ENCODE results near the gene ANXA9.

Gene ANXA9

DNA sequence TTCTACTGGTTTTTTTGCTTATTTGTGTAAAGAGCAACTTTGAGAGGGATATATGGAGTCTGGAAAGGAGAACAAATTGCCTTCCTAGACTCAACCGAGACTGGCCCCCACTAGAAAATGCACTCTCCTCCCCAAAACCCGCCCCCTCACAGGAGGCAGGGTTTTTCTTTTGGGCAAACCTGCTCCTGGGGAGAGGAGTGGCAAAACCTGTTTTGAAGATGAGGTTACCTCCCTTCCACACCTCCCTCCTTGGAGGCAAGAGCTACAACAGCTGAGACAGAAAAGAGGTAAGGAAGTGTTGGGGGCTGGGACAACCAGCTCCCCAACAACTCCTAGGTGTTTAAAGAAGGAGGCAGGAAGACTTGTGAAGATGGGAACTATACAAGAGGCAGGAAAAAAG is 54.3 kb downstream of the ANXA9 start, which contains the start of gene BNIPL:
BNIPL (plus strand) TSS at position 231 of the 400 bp plus-strand sequence; CDS start at position 371, 140 bp downstream.
- TF ChIP-seq, protein P1, sequence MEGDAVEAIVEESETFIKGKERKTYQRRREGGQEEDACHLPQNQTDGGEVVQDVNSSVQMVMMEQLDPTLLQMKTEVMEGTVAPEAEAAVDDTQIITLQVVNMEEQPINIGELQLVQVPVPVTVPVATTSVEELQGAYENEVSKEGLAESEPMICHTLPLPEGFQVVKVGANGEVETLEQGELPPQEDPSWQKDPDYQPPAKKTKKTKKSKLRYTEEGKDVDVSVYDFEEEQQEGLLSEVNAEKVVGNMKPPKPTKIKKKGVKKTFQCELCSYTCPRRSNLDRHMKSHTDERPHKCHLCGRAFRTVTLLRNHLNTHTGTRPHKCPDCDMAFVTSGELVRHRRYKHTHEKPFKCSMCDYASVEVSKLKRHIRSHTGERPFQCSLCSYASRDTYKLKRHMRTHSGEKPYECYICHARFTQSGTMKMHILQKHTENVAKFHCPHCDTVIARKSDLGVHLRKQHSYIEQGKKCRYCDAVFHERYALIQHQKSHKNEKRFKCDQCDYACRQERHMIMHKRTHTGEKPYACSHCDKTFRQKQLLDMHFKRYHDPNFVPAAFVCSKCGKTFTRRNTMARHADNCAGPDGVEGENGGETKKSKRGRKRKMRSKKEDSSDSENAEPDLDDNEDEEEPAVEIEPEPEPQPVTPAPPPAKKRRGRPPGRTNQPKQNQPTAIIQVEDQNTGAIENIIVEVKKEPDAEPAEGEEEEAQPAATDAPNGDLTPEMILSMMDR (IDR thresholded peaks at IDR 0.05; ENCODE audit: control insufficient read depth, insufficient read depth, low read depth, low read length, missing control alignments): no peak
- H3K4me3 ChIP-seq (ENCODE audit: control insufficient read depth, low read depth, low read length): no peak within 1 kb of the TSS
- DNase-seq (ENCODE audit: low read depth): no peak

DNA sequence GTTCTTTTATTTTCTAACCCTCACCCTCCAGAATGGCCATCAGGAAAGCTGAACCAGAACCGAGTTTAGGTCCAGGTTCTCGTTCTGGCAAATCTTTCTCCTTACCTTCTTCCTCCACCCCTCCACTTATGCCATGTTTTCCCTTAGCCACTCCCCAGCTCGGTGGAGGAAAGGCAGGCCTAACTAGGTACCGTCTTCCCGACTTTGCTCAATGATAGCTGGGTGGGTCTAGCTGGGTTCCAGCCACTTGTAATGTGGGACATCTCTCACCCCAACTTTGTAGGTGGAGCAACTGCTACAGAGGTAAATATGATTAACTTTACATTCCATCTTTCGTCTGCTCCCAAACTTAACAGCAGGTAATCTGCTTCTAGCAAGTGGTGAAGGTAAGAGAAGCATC is 54.9 kb downstream of the ANXA9 start:
- H3K4me3 ChIP-seq (ENCODE audit: control insufficient read depth, low read depth, low read length): no peak overlapping the region
- TF ChIP-seq, protein P1 (IDR thresholded peaks at IDR 0.05; ENCODE audit: control insufficient read depth, insufficient read depth, low read depth, low read length, missing control alignments): no peak
- no peak for DNase-seq (ENCODE audit: low read depth)

DNA sequence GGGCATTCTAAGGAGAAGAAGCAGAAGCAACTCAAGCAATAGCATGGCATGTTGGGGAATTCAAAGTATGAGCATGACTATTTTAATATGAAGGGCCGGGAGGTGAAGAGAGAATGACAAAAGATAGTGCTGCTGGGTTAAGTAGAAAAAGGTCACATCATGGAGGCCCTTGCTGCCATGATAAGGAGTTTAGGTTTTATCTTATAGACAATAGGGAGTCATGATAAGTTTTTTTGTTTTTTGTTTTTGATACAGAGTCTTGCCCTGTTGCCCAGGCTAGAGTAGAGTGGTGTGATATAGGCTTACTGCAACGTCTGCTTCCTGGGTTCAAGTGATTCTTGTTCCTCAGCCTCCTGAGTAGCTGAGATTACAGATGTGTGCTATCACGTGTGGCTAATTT is 57.4 kb downstream of the ANXA9 start:
- H3K4me3 ChIP-seq (ENCODE audit: control insufficient read depth, low read depth, low read length): no peak overlapping the region
- DNase-seq (ENCODE audit: low read depth): no peak
- TF ChIP-seq, protein P1 (IDR thresholded peaks at IDR 0.05; ENCODE audit: control insufficient read depth, insufficient read depth, low read depth, low read length, missing control alignments): no peak

DNA sequence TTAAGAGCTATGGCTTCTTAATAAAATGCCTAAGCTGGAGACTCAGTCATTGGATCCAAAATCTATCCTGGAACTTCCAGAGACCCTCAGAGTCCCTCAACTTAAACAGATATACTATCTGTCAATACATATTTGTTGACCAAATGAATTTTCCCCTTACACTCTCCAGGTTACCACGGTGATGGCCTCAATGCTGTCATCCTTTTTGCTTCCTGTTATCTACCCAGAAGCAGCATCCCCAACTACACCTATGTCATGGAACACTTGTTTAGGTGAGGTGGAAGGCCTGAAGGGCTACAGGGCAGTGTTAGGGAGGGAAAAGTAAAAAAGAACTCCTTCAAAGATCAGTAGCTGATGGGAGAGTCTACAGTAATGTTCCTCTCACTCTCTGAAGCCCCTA is 61.1 kb downstream of the ANXA9 start:
- TF ChIP-seq, protein P1 (IDR thresholded peaks at IDR 0.05; ENCODE audit: control insufficient read depth, insufficient read depth, low read depth, low read length, missing control alignments): no peak
- H3K4me3 ChIP-seq (ENCODE audit: control insufficient read depth, low read depth, low read length): no peak overlapping the region
- DNase-seq (ENCODE audit: low read depth): no peak
